DMS 273 treated with DMSO at 0.1 percent for 48 hours (cell line): Measurements from ENCODE around the gene GNL1.
A peak's percentile ranks its signal among the peaks of the same experiment; 100 is the strongest.

Experiments
- DNase-seq: peaks from one replicate; lab custom pipeline; 2025; lab: John Stamatoyannopoulos, UW

Gene GNL1

GRCh38 chr6:30570263-30570662 lies 14.0 kb upstream of the GNL1 start:
- no peak for DNase-seq

GRCh38 chr6:30568245-30568644 lies 12.0 kb upstream of the GNL1 start:
- DNase-seq = no peak

DNA sequence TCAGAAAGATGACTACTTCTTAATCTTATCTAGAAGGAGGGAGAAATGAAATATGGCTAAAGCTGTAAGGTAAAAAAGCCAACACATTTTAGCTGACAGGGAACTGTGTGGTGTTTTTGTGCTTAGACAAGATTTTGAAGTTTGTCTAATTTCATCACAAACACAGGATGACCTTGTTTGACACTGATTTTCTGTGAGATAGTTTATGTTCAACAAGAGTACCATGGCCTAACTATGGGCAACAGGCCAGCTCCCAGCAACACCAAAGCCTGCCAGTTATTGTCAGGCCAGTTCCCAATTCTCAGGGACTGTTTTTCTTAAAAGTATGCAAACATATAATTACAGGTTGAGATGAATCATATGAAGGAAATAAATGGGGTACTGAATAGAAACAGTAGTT lies 9.5 kb upstream of the GNL1 start:
- no peak for DNase-seq

GRCh38 chr6:30564114-30564513 lies 7.8 kb upstream of the GNL1 start:
- no peak for DNase-seq

DNA sequence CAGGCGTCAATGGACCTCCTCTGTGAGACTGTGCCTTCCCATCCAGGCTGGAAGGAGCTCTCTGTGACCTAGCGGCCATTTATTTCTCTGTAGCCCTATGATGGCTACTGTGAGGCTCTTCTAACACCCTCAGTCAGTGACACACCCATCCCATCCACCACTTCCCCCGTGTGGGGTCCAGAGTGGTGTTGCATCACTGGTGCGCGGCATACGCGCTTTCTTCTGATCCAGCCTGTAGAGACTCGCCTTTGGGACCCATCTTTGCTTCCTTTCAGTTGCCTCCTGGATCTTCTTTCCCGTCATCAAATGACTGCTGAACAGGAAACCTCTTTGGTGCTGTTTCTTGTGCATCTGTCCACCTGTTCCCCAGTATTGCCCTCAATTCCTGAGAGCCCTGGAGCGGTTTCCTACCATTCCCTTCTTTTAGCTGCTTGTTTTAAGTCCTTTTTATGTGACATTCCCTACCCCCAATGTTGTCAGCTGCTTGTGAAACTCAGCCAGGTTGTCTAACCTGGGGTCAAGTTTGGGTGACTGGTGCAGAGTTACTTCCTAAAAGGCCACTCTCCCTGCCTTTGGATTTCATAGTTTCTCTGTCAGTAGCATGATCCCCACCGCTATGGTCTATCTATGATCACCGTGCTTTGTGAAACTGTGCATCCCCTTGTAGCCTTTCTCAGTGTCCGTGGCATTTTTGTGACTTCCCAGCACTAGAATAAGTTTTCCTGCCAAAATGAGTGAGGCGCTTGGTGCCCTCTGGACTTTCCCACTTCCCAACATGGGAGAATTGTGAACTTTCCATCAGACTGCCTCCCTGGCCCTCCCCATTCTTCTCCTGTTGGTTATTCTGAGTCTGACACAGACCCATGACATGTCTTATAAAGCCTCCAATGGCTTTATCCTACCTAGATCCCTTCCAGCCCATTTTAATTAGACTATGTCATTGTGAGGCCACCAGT lies 6.5 kb upstream of the GNL1 start:
- DNase-seq = no peak

DNA sequence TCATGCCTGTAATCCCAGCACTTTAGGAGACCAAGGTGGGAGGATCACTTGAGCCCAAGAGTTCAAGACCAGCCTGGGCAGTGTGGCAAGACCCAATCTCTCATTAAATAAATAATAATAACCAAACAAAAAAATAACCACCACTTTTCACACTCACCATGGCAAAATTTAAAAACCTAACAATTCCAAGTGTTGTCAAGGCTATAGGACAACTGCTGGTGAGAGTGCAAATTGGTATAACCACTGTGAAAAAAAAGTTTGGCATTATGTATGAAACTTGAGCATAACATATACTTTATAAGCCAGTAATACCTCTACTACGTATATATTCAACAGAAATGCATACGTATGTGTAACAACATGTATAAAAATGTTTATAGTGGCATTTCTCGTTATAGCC lies 4.6 kb upstream of the GNL1 start:
- no peak for DNase-seq

GRCh38 chr6:30557683-30557981 lies 1.3 kb upstream of the GNL1 start:
- no peak for DNase-seq

- DNase-seq = peak; percentile 76
Observed at GRCh38 chr6:30556906-30557682, 805 bp upstream of the GNL1 start, which contains the start of gene PRR3. TSS of gene PRR3 (plus strand) at chr6:30557295. CDS start at chr6:30557345, 50 bp downstream.

GRCh38 chr6:30555816-30556065 lies 548 bp downstream of the GNL1 start:
- no peak for DNase-seq

- DNase-seq = no peak
Observed at GRCh38 chr6:30554962-30555815, 1.1 kb downstream of the GNL1 start.

- no peak for DNase-seq
Observed at GRCh38 chr6:30554404-30554803, 1.9 kb downstream of the GNL1 start.

GRCh38 chr6:30548375-30548774 lies 7.9 kb downstream of the GNL1 start:
- no peak for DNase-seq

DNA sequence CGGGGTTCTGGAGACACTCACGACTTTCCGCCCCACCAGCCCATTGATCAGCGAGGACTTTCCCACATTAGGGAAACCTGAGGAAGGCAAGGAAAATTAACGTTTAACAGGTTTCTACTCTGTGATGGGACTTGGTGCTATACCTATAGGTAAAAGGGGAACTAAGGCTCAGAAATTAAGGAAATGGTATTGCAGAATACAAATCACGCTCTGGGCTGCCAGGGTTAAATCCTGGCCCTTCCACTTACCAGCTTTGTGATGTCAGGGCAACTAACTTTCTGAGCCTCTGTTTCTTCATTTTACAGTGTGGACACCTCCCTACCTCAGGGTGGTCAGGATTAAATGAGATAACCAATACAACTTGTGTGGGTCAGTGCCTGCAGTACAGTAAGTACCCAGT lies 8.8 kb downstream of the GNL1 start:
- DNase-seq = no peak

DNA sequence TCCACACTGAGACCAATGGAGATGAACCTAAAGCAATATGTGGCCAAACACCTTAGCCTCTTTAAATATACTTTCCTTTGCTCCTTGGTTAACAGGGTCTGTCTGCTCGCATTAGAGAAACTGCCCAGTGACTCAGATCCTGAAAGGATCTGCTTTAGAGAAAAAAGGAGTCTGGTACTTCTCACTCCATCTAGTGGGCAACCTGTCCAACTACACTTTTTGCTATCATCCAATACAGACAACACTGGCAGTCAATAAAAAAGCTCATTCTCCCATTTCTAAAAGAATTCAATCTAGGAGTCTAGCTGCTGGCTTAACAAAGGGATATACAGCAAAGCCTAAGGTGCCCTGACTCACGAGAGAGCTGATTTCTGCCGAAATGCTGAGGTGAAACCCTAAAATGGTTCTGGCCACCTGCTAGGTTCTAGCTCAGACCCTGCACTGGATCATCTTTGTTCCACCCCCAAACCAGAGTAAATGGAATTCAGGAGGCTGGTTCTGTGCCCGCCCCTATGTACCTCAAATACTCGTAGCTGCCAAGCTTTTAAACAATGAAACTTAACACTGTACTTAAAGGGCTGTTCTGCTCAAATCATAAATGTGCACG lies 11.5 kb downstream of the GNL1 start:
- DNase-seq = peak; percentile 40

DNA sequence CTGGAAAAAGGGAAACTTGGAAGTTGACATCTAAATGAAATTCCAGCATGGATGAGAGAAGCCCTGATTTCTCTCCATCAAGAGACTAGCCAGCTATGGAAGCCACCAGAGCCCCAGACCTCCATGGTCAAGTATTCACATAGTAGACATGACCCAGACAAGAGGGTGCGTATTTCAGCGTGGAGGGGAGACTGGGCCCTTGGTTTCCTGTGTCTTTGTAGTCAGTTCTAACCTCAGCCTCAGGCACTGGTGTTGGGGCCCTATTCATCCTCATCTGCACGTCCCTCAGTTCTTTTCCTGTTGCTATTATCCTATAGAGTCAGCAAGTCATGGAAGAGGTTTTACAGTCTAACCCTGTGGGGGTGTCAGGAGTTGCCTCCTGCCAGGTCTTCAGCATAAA lies 12.5 kb downstream of the GNL1 start:
- no peak for DNase-seq

- DNase-seq = no peak
Observed at GRCh38 chr6:30542915-30543314, 13.4 kb downstream of the GNL1 start.

DNA sequence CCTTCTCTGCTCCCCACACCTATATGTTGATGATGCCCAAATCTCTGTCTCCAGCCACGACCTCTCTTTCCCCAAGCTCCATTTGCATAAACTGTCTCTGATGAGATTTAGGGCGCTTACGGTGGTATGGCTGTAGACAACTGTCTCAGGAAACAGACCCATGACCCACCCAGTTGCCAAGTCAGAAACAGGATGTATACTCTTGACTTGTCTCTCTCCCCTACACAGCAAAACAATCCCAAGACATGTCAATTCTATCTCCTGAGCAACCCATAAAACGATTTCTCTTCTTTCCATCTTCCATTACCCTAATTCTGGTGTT lies 13.9 kb downstream of the GNL1 start:
- DNase-seq = no peak

- DNase-seq = peak; percentile 55
Observed at GRCh38 chr6:30541515-30542403, 14.5 kb downstream of the GNL1 start.

DNA sequence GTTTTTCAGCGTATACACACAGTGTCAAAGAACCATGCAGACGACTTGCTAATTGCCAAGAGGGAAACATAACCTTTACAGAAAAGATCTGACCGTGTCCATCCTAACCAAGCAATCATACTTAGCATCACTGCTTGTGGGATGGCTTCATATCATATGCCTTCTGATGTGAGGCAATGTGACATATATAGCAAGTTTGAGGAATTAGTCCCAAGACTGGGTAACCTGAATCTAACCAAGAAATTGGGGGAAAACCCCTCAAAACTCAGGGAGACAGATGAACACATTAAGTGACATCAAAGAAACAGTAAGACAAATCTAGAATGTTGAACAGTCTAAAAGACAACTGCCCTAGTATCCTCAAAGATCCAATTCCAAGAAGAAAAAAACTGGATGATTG lies 18.4 kb downstream of the GNL1 start:
- no peak for DNase-seq

DNA sequence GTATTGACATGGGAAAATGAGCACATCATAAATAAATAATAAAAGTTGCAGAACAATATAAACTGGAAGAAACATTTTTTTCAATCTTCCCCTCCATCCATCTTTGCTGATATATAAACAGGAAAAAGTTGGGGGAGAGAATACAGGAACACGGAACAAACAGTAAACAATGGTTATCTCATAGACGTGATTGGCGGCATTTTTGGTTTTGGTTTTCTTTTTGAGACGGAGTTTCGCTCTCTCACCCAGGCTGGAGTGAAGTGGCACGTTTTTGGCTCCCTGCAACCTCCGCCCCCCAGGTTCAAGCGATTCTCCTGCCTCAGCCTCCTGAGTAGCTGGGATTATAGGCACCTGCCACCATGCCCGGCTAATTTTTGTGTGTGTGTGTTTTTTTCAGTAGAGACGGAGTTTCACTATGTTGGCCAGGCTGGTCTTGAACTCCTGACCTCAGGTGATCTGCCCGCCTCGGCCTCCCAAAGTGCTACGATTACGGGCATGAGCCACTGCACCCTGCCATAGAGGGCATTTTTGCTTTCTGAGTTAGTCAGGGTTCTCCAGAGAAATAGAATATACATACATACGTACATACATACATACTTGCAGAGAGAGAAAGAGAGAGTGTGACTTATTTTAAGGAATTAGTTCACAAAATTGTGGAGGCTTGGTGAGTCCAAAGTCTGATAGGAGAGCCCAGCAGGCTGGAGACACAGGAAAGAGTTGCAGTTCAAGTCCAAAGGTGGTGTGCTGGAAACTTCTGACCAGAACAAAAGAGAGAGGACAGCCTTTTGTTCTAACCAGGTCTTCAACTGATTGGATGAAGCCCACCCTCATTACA lies 22.6 kb downstream of the GNL1 start:
- DNase-seq = no peak
